H9 (cell line): ENCODE measurements around the gene TBXAS1. TPM values are rescaled to one million over a fixed set of nuclear protein-coding genes. Genes with fewer than 3 reads are reported as not detected.

Source experiments
- DNase-seq: peaks from one replicate; pipeline ENCODE4 v3.0.0-alpha.2; 2017
- H2AFZ ChIP-seq: one replicate; pipeline ENCODE4 v1.6.1; 2013; ENCODE audit warnings: mild to moderate bottlenecking, low read length, control low read depth, moderate library complexity
- H2AK5ac ChIP-seq: 2 replicates; pipeline ENCODE4 v1.6.1; 2013; ENCODE audit warnings: low read length, control low read depth, mixed read lengths; ENCODE audit not compliant: insufficient read length
- H2BK120ac ChIP-seq: one replicate; pipeline ENCODE4 v1.6.1; 2013; ENCODE audit warnings: low read depth, mild to moderate bottlenecking, low read length, control low read depth, inconsistent platforms; ENCODE audit not compliant: poor library complexity, severe bottlenecking
- H2BK12ac ChIP-seq: 2 replicates; pipeline ENCODE4 v1.6.1; 2013; ENCODE audit warnings: low read length, control low read depth, mixed read lengths, low read depth; ENCODE audit not compliant: insufficient read length
- H2BK15ac ChIP-seq: 2 replicates; pipeline ENCODE4 v1.6.1; 2013; ENCODE audit warnings: low read depth, low read length, control low read depth
- H2BK20ac ChIP-seq: one replicate; pipeline ENCODE4 v1.6.1; 2013; ENCODE audit warnings: low read depth, mild to moderate bottlenecking, low read length, control low read depth, inconsistent platforms; ENCODE audit not compliant: poor library complexity, severe bottlenecking
- H2BK5ac ChIP-seq: 2 replicates; pipeline ENCODE4 v1.6.1; 2013; ENCODE audit warnings: low read length, control low read depth, mixed read lengths; ENCODE audit not compliant: insufficient read length
- H3K14ac ChIP-seq: 2 replicates; pipeline ENCODE4 v1.6.1; 2013; ENCODE audit warnings: low read length, control low read depth; ENCODE audit not compliant: insufficient read depth
- H3K18ac ChIP-seq: 2 replicates; pipeline ENCODE4 v1.6.1; 2013; ENCODE audit warnings: low read depth, mild to moderate bottlenecking, mixed read lengths, low read length, control low read depth; ENCODE audit not compliant: insufficient read length
- H3K23ac ChIP-seq: 2 replicates; pipeline ENCODE4 v1.6.1; 2013; ENCODE audit warnings: low read length, control low read depth, mixed read lengths, low read depth; ENCODE audit not compliant: insufficient read length
- H3K23me2 ChIP-seq: 2 replicates; pipeline ENCODE4 v1.6.1; 2013; ENCODE audit warnings: low read depth, mild to moderate bottlenecking, mixed read lengths, low read length, control low read depth; ENCODE audit not compliant: insufficient read length, poor library complexity, severe bottlenecking
- H3K27ac ChIP-seq: 2 replicates; pipeline ENCODE4 v1.5.1; 2013; ENCODE audit warnings: low read length, control low read depth, mixed read lengths, low read depth; ENCODE audit not compliant: insufficient read length
- H3K27me3 ChIP-seq: 2 replicates; pipeline ENCODE4 v1.6.1; 2013; ENCODE audit warnings: low read length, control low read depth, inconsistent platforms; ENCODE audit not compliant: insufficient read depth
- H3K4ac ChIP-seq: 2 replicates; pipeline ENCODE4 v1.6.1; 2013; ENCODE audit warnings: low read depth, mild to moderate bottlenecking, control low read depth, inconsistent platforms, low read length, moderate library complexity
- H3K4me1 ChIP-seq: 2 replicates; pipeline ENCODE4 v1.6.1; 2013; ENCODE audit warnings: low read length, control low read depth, inconsistent platforms; ENCODE audit not compliant: insufficient read depth
- H3K4me2 ChIP-seq: 2 replicates; pipeline ENCODE4 v1.6.1; 2013; ENCODE audit warnings: low read length, control low read depth, mixed read lengths; ENCODE audit not compliant: insufficient read length, insufficient read depth
- H3K56ac ChIP-seq: 2 replicates; pipeline ENCODE4 v1.6.1; 2013; ENCODE audit warnings: low read depth, mild to moderate bottlenecking, mixed read lengths, low read length, control low read depth; ENCODE audit not compliant: insufficient read length
- H3K79me1 ChIP-seq: 2 replicates; pipeline ENCODE4 v1.6.1; 2013; ENCODE audit warnings: low read depth, mild to moderate bottlenecking, moderate library complexity, low read length, control low read depth, inconsistent platforms; ENCODE audit not compliant: insufficient read depth, poor library complexity, severe bottlenecking
- H3K79me2 ChIP-seq: 2 replicates; pipeline ENCODE4 v1.6.1; 2013; ENCODE audit warnings: low read length, control low read depth, inconsistent platforms; ENCODE audit not compliant: insufficient read depth
- H3K9ac ChIP-seq: 2 replicates; pipeline ENCODE4 v1.6.1; 2013; ENCODE audit warnings: low read length, control low read depth, mixed read lengths; ENCODE audit not compliant: insufficient read length; ENCODE audit errors: extremely low read depth
- H3K9me3 ChIP-seq: one replicate; pipeline ENCODE4 v1.6.1; 2013; ENCODE audit warnings: low read depth, low read length, inconsistent platforms; ENCODE audit not compliant: control insufficient read depth
- H3T11ph ChIP-seq: one replicate; pipeline ENCODE4 v1.6.1; 2013; ENCODE audit warnings: mild to moderate bottlenecking, low read length, control low read depth, inconsistent platforms
- H4K20me1 ChIP-seq: one replicate; pipeline ENCODE4 v1.6.1; 2013; ENCODE audit not compliant: control insufficient read depth, insufficient read length, insufficient read depth
- H4K5ac ChIP-seq: 2 replicates; pipeline ENCODE4 v1.6.1; 2013; ENCODE audit warnings: low read depth, mild to moderate bottlenecking, mixed read lengths, low read length, control low read depth; ENCODE audit not compliant: insufficient read length
- H4K8ac ChIP-seq: replicated peaks from 2 replicates; pipeline ENCODE4 v1.6.1; 2013; ENCODE audit warnings: low read length, control low read depth, mixed read lengths, low read depth; ENCODE audit not compliant: insufficient read length
- H4K91ac ChIP-seq: 2 replicates; pipeline ENCODE4 v1.6.1; 2013; ENCODE audit warnings: low read depth, mild to moderate bottlenecking, moderate library complexity, mixed read lengths, low read length, control low read depth; ENCODE audit not compliant: insufficient read length
- H3K27ac Mint-ChIP-seq, 3 experiments: 2 replicates in 2 of 3; 3 replicates in 1 of 3; pipeline ENCODE4 v1.8.0; 2020 to 2021; ENCODE audit warnings: mixed read lengths in 3 of 3, mild to moderate bottlenecking in 1 of 3, moderate library complexity in 1 of 3
- H3K27me3 Mint-ChIP-seq: 2 replicates; pipeline ENCODE4 v1.8.0; 2021; ENCODE audit warnings: low read depth, mild to moderate bottlenecking, moderate library complexity, mixed read lengths
- H3K36me3 Mint-ChIP-seq, 3 experiments: 2 replicates in 2 of 3; 3 replicates in 1 of 3; pipeline ENCODE4 v1.8.0; 2020 to 2021; ENCODE audit warnings: low read depth in 3 of 3, mixed read lengths in 3 of 3; ENCODE audit not compliant: insufficient read depth in 1 of 3
- H3K4me1 Mint-ChIP-seq, 2 experiments: 2 replicates each; pipeline ENCODE4 v1.8.0; 2020; ENCODE audit warnings: mixed read lengths in 2 of 2
- H3K4me3 Mint-ChIP-seq, 2 experiments: 2 replicates in 1 of 2; 3 replicates in 1 of 2; pipeline ENCODE4 v1.8.0; 2020 to 2021; ENCODE audit warnings: mild to moderate bottlenecking in 2 of 2, mixed read lengths in 2 of 2, moderate library complexity in 1 of 2
- H3K9me3 Mint-ChIP-seq, 2 experiments: 2 replicates in 1 of 2; 3 replicates in 1 of 2; pipeline ENCODE4 v1.8.0; 2020; ENCODE audit warnings: mild to moderate bottlenecking in 2 of 2, mixed read lengths in 2 of 2, moderate library complexity in 1 of 2
- WGBS: extraction: QIAGEN DNeasy Blood & Tissue Kit; methylation state at CpG from one replicate; pipeline ENCODE4 v1.1.7; 2013; ENCODE audit warnings: missing lambda C conversion rate, low lambda C conversion rate, mixed read lengths; ENCODE audit not compliant: insufficient read length; ENCODE audit errors: extremely low coverage; 5-methylcytosine and 5-hydroxymethylcytosine counted together
- total RNA-seq: library from RNA; stranded (reverse); gene quantifications from 2 replicates; pipeline ENCODE4 v1.2.1, GENCODE V29; 2021
- TF ChIP-seq, protein P1 (sequence below): fragments of 200-600 bp; sonication (generic); conservative IDR thresholded peaks from 3 replicates; pipeline ENCODE4 v1.8.0; 2021; ENCODE audit warnings: antibody characterized with exemption, mild to moderate bottlenecking

Gene TBXAS1
- total RNA-seq, 1 experiment from 2014 or later: 0.39 TPM

DNA sequence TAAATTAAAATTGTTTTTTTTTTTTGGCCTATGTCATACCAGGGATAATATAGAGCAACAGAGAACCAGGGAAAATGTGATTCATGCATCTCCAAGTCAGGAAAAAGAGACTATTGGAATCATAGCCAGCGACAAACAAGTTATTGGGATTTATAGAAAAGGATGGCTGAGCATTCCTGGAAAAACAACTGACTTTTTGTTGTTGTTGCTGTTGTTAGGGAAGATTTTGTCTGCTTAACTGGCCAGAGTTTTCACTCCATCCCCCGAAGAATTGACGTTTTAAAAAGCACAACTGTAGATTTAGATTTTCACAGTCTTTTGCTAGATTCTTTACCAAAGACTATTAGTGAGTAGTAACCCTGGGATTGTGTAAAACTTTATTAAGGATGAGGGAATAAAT lies 112.4 kb downstream of the TBXAS1 start:
- no peak overlapping the region for H2AFZ ChIP-seq
- no peak overlapping the region for H3K14ac ChIP-seq
- no peak overlapping the region for H3T11ph ChIP-seq
- H3K23me2 ChIP-seq: no peaks in the 10 kb centered on the region
- no peaks in the 10 kb centered on the region for H4K20me1 ChIP-seq
- H3K4me1 ChIP-seq: 0 out of 2 replicates have a peak, but pooled peaks cover 2% of the 10 kb centered on the region
- H4K8ac ChIP-seq: no peak overlapping the region
- H3K27ac Mint-ChIP-seq: no peak overlapping the region
- DNase-seq: no peak
- H3K4me2 ChIP-seq: no peak overlapping the region
- H3K56ac ChIP-seq: no peak overlapping the region
- H3K23ac ChIP-seq: no peak overlapping the region
- no peak overlapping the region for H2BK12ac ChIP-seq
- H3K9me3 ChIP-seq: no peaks in the 10 kb centered on the region
- H3K4me3 Mint-ChIP-seq: no peak overlapping the region
- H3K9ac ChIP-seq: no peak overlapping the region
- no peak overlapping the region for H3K18ac ChIP-seq
- H3K4me1 Mint-ChIP-seq: peaks cover 18 to 20% of the 10 kb centered on the region in 2 experiments
- no peaks in the 10 kb centered on the region for H3K79me2 ChIP-seq
- H3K79me1 ChIP-seq: no peaks in the 10 kb centered on the region
- no peak overlapping the region for H4K91ac ChIP-seq
- WGBS: no CpG with 5 or more reads among the region's 3 CpGs
- H2BK15ac ChIP-seq: no peak overlapping the region
- H3K4ac ChIP-seq: no peak overlapping the region
- no peak overlapping the region for H2BK120ac ChIP-seq
- no peak overlapping the region for H2BK5ac ChIP-seq
- H3K27ac ChIP-seq: no peak overlapping the region
- peaks cover 11% of the 10 kb centered on the region for H3K27me3 Mint-ChIP-seq
- peaks cover 0 to 7% (median 2%) of the 10 kb centered on the region in 3 experiments; a peak in 4 of 7 replicates for H3K36me3 Mint-ChIP-seq
- H3K9me3 Mint-ChIP-seq: peaks cover 4 to 9% of the 10 kb centered on the region in 2 experiments; a peak in 2 of 5 replicates
- no peak overlapping the region for H2AK5ac ChIP-seq
- TF ChIP-seq, protein P1, sequence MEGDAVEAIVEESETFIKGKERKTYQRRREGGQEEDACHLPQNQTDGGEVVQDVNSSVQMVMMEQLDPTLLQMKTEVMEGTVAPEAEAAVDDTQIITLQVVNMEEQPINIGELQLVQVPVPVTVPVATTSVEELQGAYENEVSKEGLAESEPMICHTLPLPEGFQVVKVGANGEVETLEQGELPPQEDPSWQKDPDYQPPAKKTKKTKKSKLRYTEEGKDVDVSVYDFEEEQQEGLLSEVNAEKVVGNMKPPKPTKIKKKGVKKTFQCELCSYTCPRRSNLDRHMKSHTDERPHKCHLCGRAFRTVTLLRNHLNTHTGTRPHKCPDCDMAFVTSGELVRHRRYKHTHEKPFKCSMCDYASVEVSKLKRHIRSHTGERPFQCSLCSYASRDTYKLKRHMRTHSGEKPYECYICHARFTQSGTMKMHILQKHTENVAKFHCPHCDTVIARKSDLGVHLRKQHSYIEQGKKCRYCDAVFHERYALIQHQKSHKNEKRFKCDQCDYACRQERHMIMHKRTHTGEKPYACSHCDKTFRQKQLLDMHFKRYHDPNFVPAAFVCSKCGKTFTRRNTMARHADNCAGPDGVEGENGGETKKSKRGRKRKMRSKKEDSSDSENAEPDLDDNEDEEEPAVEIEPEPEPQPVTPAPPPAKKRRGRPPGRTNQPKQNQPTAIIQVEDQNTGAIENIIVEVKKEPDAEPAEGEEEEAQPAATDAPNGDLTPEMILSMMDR: no peak
- no peak overlapping the region for H4K5ac ChIP-seq
- H3K27me3 ChIP-seq: no peaks in the 10 kb centered on the region
- no peak overlapping the region for H2BK20ac ChIP-seq
